Measurements from ENCODE around the gene HIPK2. TPM values are rescaled to one million over a fixed set of nuclear protein-coding genes. Genes with fewer than 3 reads are reported as not detected.

The HIPK2 gene
- total and polyA plus RNA-seq, 2 donors (not counting 3 experiments of a cell fraction or from before 2014, with no cell fraction given): 9.0 to 43.8 TPM

- Histone ChIP-seq H3K27me3 (ENCODE audit: control insufficient read depth in 2 of 2, insufficient read depth in 2 of 2, low read length in 2 of 2) (no peaks in the 10 kb centered on the region), H3K9me1 (replicated peaks; ENCODE audit: control insufficient read depth, extremely low read depth, insufficient read depth, low read length) (no peaks in the 10 kb centered on the region), H3K9me3 (replicated peaks; ENCODE audit: control insufficient read depth, insufficient read depth, low read length) (no peaks in the 10 kb centered on the region), H4K20me1 (replicated peaks; ENCODE audit: control insufficient read depth, extremely low read depth, insufficient read depth, low read length) (no peaks in the 10 kb centered on the region), H2AFZ (ENCODE audit: low read depth, low read length) (no peak overlapping the region), H3K4me2 (ENCODE audit: insufficient read depth, low read length) (no peak overlapping the region), H3K36me3 (ENCODE audit: control insufficient read depth in 2 of 2, extremely low read depth in 1 of 2, insufficient read depth in 2 of 2, low read length in 2 of 2) (peaks cover 0 to 9% of the 10 kb centered on the region in 2 experiments), H3K27ac (ENCODE audit: insufficient read depth, low read depth, low read length) (no peak overlapping the region), H3K9ac (replicated peaks; ENCODE audit: extremely low read depth, insufficient read depth, low read length) (no peak overlapping the region), H3K4me3 (replicated peaks in 1 of 3; ENCODE audit: insufficient read depth in 1 of 3, low read depth in 1 of 3, low read length in 3 of 3) (no peak overlapping the region), H3K79me2 (ENCODE audit: control insufficient read depth, insufficient read depth, low read length) (peaks cover 54% of the 10 kb centered on the region), H3K4me1 (ENCODE audit: control insufficient read depth, extremely low read depth, insufficient read depth, low read length) (no peaks in the 10 kb centered on the region)
- ChIA-PET POLR2A (no interaction called here), CTCF (no interaction called here)
- BruUV-seq (replicated peaks): no TSS peak
- DNase-seq (ENCODE audit: low read depth, low spot score): no peak
- intact Hi-C loops (cut with micrococcal nuclease) (no loop called here), dilution Hi-C loops (cut with MboI; ENCODE audit: extremely low pct_ligation_motif_present, low sequenced_read_pairs) (no loop called here)
- no peak for FAIRE-seq
- TF ChIP-seq FOS (IDR thresholded peaks at IDR 0.05; ENCODE audit: borderline replicate concordance, insufficient read depth, low read length) (no peak), JUN (IDR thresholded peaks at IDR 0.05; ENCODE audit: borderline replicate concordance, insufficient read depth, insufficient read length, low read depth) (no peak), CTCF (IDR thresholded peaks at IDR 0.05; ENCODE audit: extremely low read depth in 1 of 2, insufficient read depth in 1 of 2, low read depth in 1 of 2, low read length in 2 of 2) (no peak), MAX (IDR thresholded peaks at IDR 0.05; ENCODE audit: insufficient read depth, insufficient read length) (no peak), POLR2A (IDR thresholded peaks at IDR 0.05; ENCODE audit: low read depth, low read length) (no peak), EZH2 (IDR thresholded peaks at IDR 0.05; ENCODE audit: borderline replicate concordance, low read depth, low read length, severe bottlenecking) (no peak), POLR2AphosphoS5 (IDR thresholded peaks at IDR 0.05; ENCODE audit: insufficient read depth, low read depth, low read length) (no peak)
Measured at GRCh38 chr7:139695588-139695987, 82.2 kb downstream of the HIPK2 start.

All from endothelial cell of umbilical vein (primary cell).